NT2/D1 (cell line): ENCODE measurements around the gene WDR7.

Experiments used
- DNase-seq: peaks from one replicate; pipeline ENCODE4 v3.0.0-alpha.2; 2011; ENCODE audit warnings: low read depth, low spot score
- H3K27me3 ChIP-seq: 2 replicates; pipeline ENCODE4 v1.6.0; 2011; ENCODE audit warnings: mild to moderate bottlenecking; ENCODE audit not compliant: insufficient read length, insufficient read depth
- H3K36me3 ChIP-seq: 2 replicates; pipeline ENCODE4 v1.6.1; 2011; ENCODE audit warnings: mild to moderate bottlenecking, low read length, mixed read lengths; ENCODE audit not compliant: insufficient read depth, insufficient read length
- H3K4me1 ChIP-seq: 2 replicates; pipeline ENCODE4 v1.5.1; 2011; ENCODE audit not compliant: insufficient read depth, insufficient read length
- H3K4me3 ChIP-seq: 2 replicates; pipeline ENCODE4 v1.5.1; 2011; ENCODE audit warnings: low read depth; ENCODE audit not compliant: insufficient read length
- H3K9ac ChIP-seq: 2 replicates; pipeline ENCODE4 v1.6.0; 2011; ENCODE audit warnings: low read depth; ENCODE audit not compliant: insufficient read length
- H3K9me3 ChIP-seq: 2 replicates; pipeline ENCODE4 v1.5.1; 2011; ENCODE audit warnings: mild to moderate bottlenecking, low read length; ENCODE audit not compliant: insufficient read depth
- SUZ12 ChIP-seq: IDR thresholded peaks from 2 replicates; pipeline ENCODE4 v1.6.1; 2011; ENCODE audit not compliant: insufficient read length, insufficient read depth; ENCODE audit errors: extremely low read depth
- YY1 ChIP-seq: IDR thresholded peaks from 2 replicates; pipeline ENCODE4 v1.6.1; 2011; ENCODE audit not compliant: insufficient read length, insufficient read depth
- ZNF274 ChIP-seq: IDR thresholded peaks from 2 replicates; pipeline ENCODE4 v1.6.1; 2011; ENCODE audit warnings: mild to moderate bottlenecking, low read depth, low read length

WDR7 gene

GRCh38 chr18:57023275-57023882 is 372.2 kb downstream of the WDR7 start:
- TF ChIP-seq SUZ12 = no peak
- Histone ChIP-seq H3K9me3 (no peaks in the 10 kb centered on the region), H3K4me1 (no peaks in the 10 kb centered on the region), H3K27me3 (no peaks in the 10 kb centered on the region), H3K9ac (no peak overlapping the region), H3K36me3 (no peaks in the 10 kb centered on the region), H3K4me3 (no peak overlapping the region)
- DNase-seq = no peak

DNA sequence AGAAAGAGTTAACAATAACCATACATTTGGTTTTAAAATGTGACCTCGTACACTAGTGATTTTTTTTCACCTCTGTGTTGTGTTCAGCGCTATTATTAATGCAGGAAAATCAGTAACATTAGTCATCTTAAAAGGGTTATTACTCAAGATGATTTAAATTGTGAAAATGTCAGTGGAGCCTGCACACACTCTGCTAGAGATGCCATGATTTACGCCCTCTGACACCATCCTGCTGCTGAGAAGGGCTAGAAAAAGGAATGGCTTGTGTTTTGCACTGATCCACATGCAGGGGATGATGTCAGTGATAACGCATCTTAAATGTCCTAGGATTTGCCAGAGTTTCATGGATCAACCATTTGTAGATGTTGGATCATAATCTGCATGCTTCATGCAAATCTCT is 374.4 kb downstream of the WDR7 start:
- H3K27me3 ChIP-seq = no peaks in the 10 kb centered on the region
- no peak overlapping the region for H3K9ac ChIP-seq
- H3K4me1 ChIP-seq = no peaks in the 10 kb centered on the region
- H3K9me3 ChIP-seq = no peaks in the 10 kb centered on the region
- TF ChIP-seq ZNF274 (no peak), YY1 (no peak), SUZ12 (no peak)
- DNase-seq = no peak
- H3K4me3 ChIP-seq = no peak overlapping the region
- peaks cover 2% of the 10 kb centered on the region for H3K36me3 ChIP-seq

GRCh38 chr18:57026316-57026715 is 375.2 kb downstream of the WDR7 start:
- no peak for DNase-seq
- Histone ChIP-seq H3K27me3 (no peaks in the 10 kb centered on the region), H3K4me3 (no peak overlapping the region), H3K36me3 (peaks cover 2% of the 10 kb centered on the region), H3K9ac (no peak overlapping the region), H3K9me3 (no peaks in the 10 kb centered on the region), H3K4me1 (no peaks in the 10 kb centered on the region)
- TF ChIP-seq ZNF274 (no peak), SUZ12 (no peak), YY1 (no peak)

DNA sequence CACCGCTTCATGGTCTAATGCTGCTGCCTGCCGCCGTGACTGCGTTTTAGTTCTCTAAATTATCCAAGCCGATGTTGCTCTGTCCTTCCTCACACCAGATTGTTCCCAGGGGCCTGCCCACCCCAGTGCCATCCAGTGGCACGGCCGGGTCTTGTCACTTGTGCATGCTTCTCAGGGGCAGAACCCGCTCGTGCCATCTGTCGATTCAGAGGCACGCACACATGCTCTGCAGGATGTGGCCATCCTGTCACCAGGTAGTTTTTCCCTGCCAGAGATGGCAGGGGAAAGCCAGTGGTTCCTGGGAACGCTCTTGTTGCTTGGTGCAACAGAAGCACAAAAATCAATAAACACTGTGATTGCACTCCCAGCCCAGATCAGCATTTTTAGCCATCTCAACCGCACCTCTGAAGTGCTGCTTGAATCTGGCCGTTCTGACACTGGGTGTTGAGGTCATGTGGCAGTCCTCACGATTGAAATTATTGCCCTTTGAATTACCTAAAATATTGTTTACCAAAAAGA is 376.1 kb downstream of the WDR7 start:
- no peak overlapping the region for H3K4me3 ChIP-seq
- H3K27me3 ChIP-seq = no peaks in the 10 kb centered on the region
- no peaks in the 10 kb centered on the region for H3K4me1 ChIP-seq
- DNase-seq = no peak
- no peak overlapping the region for H3K9ac ChIP-seq
- peaks cover 2% of the 10 kb centered on the region for H3K36me3 ChIP-seq
- TF ChIP-seq ZNF274 (no peak), SUZ12 (no peak), YY1 (no peak)
- H3K9me3 ChIP-seq = no peaks in the 10 kb centered on the region

GRCh38 chr18:57029761-57030160 is 378.6 kb downstream of the WDR7 start:
- TF ChIP-seq SUZ12 (no peak), ZNF274 (no peak), YY1 (no peak)
- H3K9ac ChIP-seq = no peak overlapping the region
- H3K4me1 ChIP-seq = no peaks in the 10 kb centered on the region
- DNase-seq = no peak
- peaks cover 2% of the 10 kb centered on the region for H3K36me3 ChIP-seq
- H3K9me3 ChIP-seq = no peaks in the 10 kb centered on the region
- no peak overlapping the region for H3K4me3 ChIP-seq
- H3K27me3 ChIP-seq = no peaks in the 10 kb centered on the region

DNA sequence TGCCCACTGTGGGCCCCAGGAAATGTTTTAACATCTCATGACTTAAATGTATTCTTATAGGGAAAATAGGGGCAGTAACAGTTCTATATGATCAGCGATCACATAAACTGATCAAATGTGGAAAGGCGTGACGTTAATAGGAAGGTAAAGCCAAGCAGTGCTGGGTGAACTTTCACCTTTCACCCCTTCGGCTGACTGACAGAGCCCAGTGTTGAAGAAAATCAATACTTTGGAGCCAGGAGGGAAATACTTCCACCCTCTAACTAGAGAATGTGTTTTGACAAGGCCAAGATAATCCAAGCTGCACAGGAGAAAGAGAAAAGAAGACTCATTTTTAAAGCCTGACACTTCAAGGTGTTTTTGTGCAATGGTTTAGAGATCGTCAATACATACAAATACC is 379.3 kb downstream of the WDR7 start:
- no peak for DNase-seq
- TF ChIP-seq ZNF274 = no peak

DNA sequence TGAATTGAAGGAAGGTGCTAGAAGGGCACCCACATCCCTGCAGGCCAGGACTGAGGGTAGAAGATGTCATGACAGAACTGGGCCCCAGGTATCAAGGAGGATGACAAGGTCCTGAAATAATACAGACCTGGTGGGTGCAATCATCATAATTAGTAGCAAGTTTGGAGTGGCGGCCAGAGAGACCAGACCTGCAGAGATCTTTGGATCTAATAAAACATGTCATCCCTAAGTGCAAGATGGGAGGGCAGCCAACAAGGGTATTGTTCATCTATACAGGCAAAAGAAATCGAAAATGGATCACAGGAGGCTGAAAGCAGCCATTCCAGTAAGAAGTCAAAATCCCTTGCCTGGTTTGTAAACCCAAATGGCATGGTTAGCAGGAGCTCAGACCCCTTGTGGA is 384.4 kb downstream of the WDR7 start:
- no peaks in the 10 kb centered on the region for H3K36me3 ChIP-seq
- H3K9me3 ChIP-seq = no peaks in the 10 kb centered on the region
- H3K4me1 ChIP-seq = no peaks in the 10 kb centered on the region
- no peaks in the 10 kb centered on the region for H3K27me3 ChIP-seq
- TF ChIP-seq ZNF274 (no peak), SUZ12 (no peak), YY1 (no peak)
- H3K9ac ChIP-seq = no peak overlapping the region
- H3K4me3 ChIP-seq = no peak overlapping the region
- no peak for DNase-seq

More for the DNA sequence above, 379.3 kb downstream of the WDR7 start:
- no peaks in the 10 kb centered on the region for H3K27me3 ChIP-seq
- H3K36me3 ChIP-seq = peaks cover 2% of the 10 kb centered on the region
- no peak overlapping the region for H3K4me3 ChIP-seq
- no peak overlapping the region for H3K9ac ChIP-seq
- H3K9me3 ChIP-seq = no peaks in the 10 kb centered on the region
- no peaks in the 10 kb centered on the region for H3K4me1 ChIP-seq

GRCh38 chr18:57038395-57038794 is 387.2 kb downstream of the WDR7 start:
- Histone ChIP-seq H3K9ac (no peak overlapping the region), H3K4me1 (no peaks in the 10 kb centered on the region), H3K9me3 (no peaks in the 10 kb centered on the region), H3K36me3 (no peaks in the 10 kb centered on the region), H3K27me3 (no peaks in the 10 kb centered on the region), H3K4me3 (no peak overlapping the region)
- no peak for DNase-seq
- TF ChIP-seq ZNF274 = no peak
- no peak for TF ChIP-seq YY1
- no peak for TF ChIP-seq SUZ12
